ENCODE data around the gene DENND1B. TPM values are rescaled to one million over a fixed set of nuclear protein-coding genes. Genes with fewer than 3 reads are reported as not detected.

The DENND1B gene
- polyA plus RNA-seq, 1 of the 3 experiments (the other 2 are of a cell fraction), result 1.4 TPM

GRCh38 chr1:197546989-197547388 lies 228.3 kb downstream of the DENND1B start:
- no peaks in the 10 kb centered on the region for H3F3A ChIP-seq (replicated peaks; ENCODE audit: insufficient read depth)
- WGBS (ENCODE audit: low lambda C conversion rate), result 97% methylated on average over 1 of the region's 1 CpG
- H3K9me2 ChIP-seq, result no peaks in the 10 kb centered on the region
- H4K20me1 ChIP-seq (ENCODE audit: insufficient read depth), result no peaks in the 10 kb centered on the region
- H3K4me1 ChIP-seq (ENCODE audit: control insufficient read depth in 1 of 2, insufficient read depth in 2 of 2, low read depth in 1 of 2, low read length in 1 of 2), result no peaks in the 10 kb centered on the region
- no peak overlapping the region for H3K4me3 ChIP-seq (ENCODE audit: low read depth in 2 of 2, low read length in 1 of 2)
- TF ChIP-seq MXI1 (IDR thresholded peaks at IDR 0.05; ENCODE audit: low read depth, low read length), result no peak
- H3K9me3 ChIP-seq, result no peaks in the 10 kb centered on the region
- no peak overlapping the region for H2AFZ ChIP-seq (ENCODE audit: low read depth)
- no peak overlapping the region for H3K4me2 ChIP-seq
- POLR2A ChIA-PET, result no interaction called here
- H3K79me2 ChIP-seq (ENCODE audit: insufficient read depth), result no peaks in the 10 kb centered on the region
- no peak overlapping the region for H3K27ac ChIP-seq (ENCODE audit: low read depth in 2 of 2, low read length in 1 of 2)
- CTCF ChIA-PET, result interaction anchor here (1.1 kb wide), 1 partner anchor 20 kb away, joined by 4 read pairs; no protein-coding TSS in a partner anchor
- DNase-seq, result no peak
- H3K27me3 ChIP-seq (ENCODE audit: insufficient read depth), result no peaks in the 10 kb centered on the region
- no peak overlapping the region for H3K9ac ChIP-seq
- H3K36me3 ChIP-seq (replicated peaks in 1 of 2; ENCODE audit: control insufficient read depth in 1 of 2, insufficient read depth in 2 of 2, low read length in 1 of 2), result peaks cover 2 to 8% of the 10 kb centered on the region in 2 experiments

GRCh38 chr1:197544553-197544952 lies 230.7 kb downstream of the DENND1B start:
- H3K79me2 ChIP-seq (ENCODE audit: insufficient read depth), result no peaks in the 10 kb centered on the region
- no peaks in the 10 kb centered on the region for H4K20me1 ChIP-seq (ENCODE audit: insufficient read depth)
- no peak overlapping the region for H3K27ac ChIP-seq (ENCODE audit: low read depth in 2 of 2, low read length in 1 of 2)
- no peak overlapping the region for H3K9ac ChIP-seq
- H3K9me2 ChIP-seq, result no peaks in the 10 kb centered on the region
- CTCF ChIA-PET, result interaction anchor here (1.6 kb wide), 1 partner anchor 25 kb away, joined by 8 read pairs; no protein-coding TSS in a partner anchor
- H2AFZ ChIP-seq (ENCODE audit: low read depth), result no peak overlapping the region
- H3K4me1 ChIP-seq (ENCODE audit: control insufficient read depth in 1 of 2, insufficient read depth in 2 of 2, low read depth in 1 of 2, low read length in 1 of 2), result no peaks in the 10 kb centered on the region; a peak in 1 of 4 replicates
- no peak overlapping the region for H3K4me3 ChIP-seq (ENCODE audit: low read depth in 2 of 2, low read length in 1 of 2)
- no peaks in the 10 kb centered on the region for H3F3A ChIP-seq (replicated peaks; ENCODE audit: insufficient read depth)
- no peak overlapping the region for H3K4me2 ChIP-seq
- WGBS (ENCODE audit: low lambda C conversion rate), result 76% methylated on average over 2 of the region's 2 CpGs
- no peak for DNase-seq
- no peaks in the 10 kb centered on the region for H3K27me3 ChIP-seq (ENCODE audit: insufficient read depth)
- TF ChIP-seq IRF3 (IDR thresholded peaks at IDR 0.05; ENCODE audit: low read depth, low read length) (no peak), EP300 (IDR thresholded peaks at IDR 0.05; ENCODE audit: borderline replicate concordance in 1 of 2, low read depth in 1 of 2, low read length in 1 of 2) (no peak), MEF2A (IDR thresholded peaks at IDR 0.05; ENCODE audit: borderline replicate concordance, low read depth) (no peak), TCF12 (IDR thresholded peaks at IDR 0.05) (no peak), PBX3 (IDR thresholded peaks at IDR 0.05) (no peak), POLR2AphosphoS5 (IDR thresholded peaks at IDR 0.05; ENCODE audit: low read depth, low read length) (no peak), SMC3 (IDR thresholded peaks at IDR 0.05; ENCODE audit: low read depth, low read length) (no peak), MAX (IDR thresholded peaks at IDR 0.05; ENCODE audit: low read depth) (no peak)
- no peaks in the 10 kb centered on the region for H3K9me3 ChIP-seq
- peaks cover 2 to 20% of the 10 kb centered on the region in 2 experiments for H3K36me3 ChIP-seq (replicated peaks in 1 of 2; ENCODE audit: control insufficient read depth in 1 of 2, insufficient read depth in 2 of 2, low read length in 1 of 2)
- POLR2A ChIA-PET, result no interaction called here

- Histone ChIP-seq H4K20me1 (ENCODE audit: insufficient read depth) (no peaks in the 10 kb centered on the region), H3K79me2 (ENCODE audit: insufficient read depth) (no peaks in the 10 kb centered on the region), H3K9ac (no peak overlapping the region), H3K4me2 (no peak overlapping the region), H3F3A (replicated peaks; ENCODE audit: insufficient read depth) (no peaks in the 10 kb centered on the region), H3K9me3 (no peaks in the 10 kb centered on the region), H3K27ac (ENCODE audit: low read depth in 2 of 2, low read length in 1 of 2) (no peak overlapping the region), H3K27me3 (ENCODE audit: insufficient read depth) (no peaks in the 10 kb centered on the region), H3K9me2 (no peaks in the 10 kb centered on the region), H3K36me3 (replicated peaks in 1 of 2; ENCODE audit: control insufficient read depth in 1 of 2, insufficient read depth in 2 of 2, low read length in 1 of 2) (peaks cover 0 to 20% of the 10 kb centered on the region in 2 experiments), H3K4me1 (ENCODE audit: control insufficient read depth in 1 of 2, insufficient read depth in 2 of 2, low read depth in 1 of 2, low read length in 1 of 2) (no peaks in the 10 kb centered on the region; a peak in 1 of 4 replicates), H3K4me3 (ENCODE audit: low read depth in 2 of 2, low read length in 1 of 2) (no peak overlapping the region), H2AFZ (ENCODE audit: low read depth) (no peak overlapping the region)
- WGBS (ENCODE audit: low lambda C conversion rate), result 85% methylated on average over 3 of the region's 3 CpGs
- POLR2A ChIA-PET, result no interaction called here
- CTCF ChIA-PET, result interaction anchor here (1.6 kb wide), 1 partner anchor 24 kb away, joined by 8 read pairs; no protein-coding TSS in a partner anchor
- DNase-seq, result no peak
- TF ChIP-seq NFIC (IDR thresholded peaks at IDR 0.05; ENCODE audit: borderline replicate concordance) (no peak), CHD2 (IDR thresholded peaks at IDR 0.05; ENCODE audit: low read length, partially characterized antibody) (no peak), EZH2phosphoT487 (IDR thresholded peaks at IDR 0.05; ENCODE audit: borderline replicate concordance, low read depth) (no peak), MEF2A (IDR thresholded peaks at IDR 0.05; ENCODE audit: borderline replicate concordance, low read depth) (no peak), RCOR1 (IDR thresholded peaks at IDR 0.05; ENCODE audit: low read length) (no peak), FOXJ3 (CRISPR knock-in tag; IDR thresholded peaks at IDR 0.05) (no peak), RFX5 (IDR thresholded peaks at IDR 0.05; ENCODE audit: low read length) (no peak), FOSL2 (IDR thresholded peaks at IDR 0.05; ENCODE audit: borderline replicate concordance, low read depth) (no peak), POLR2AphosphoS5 (IDR thresholded peaks at IDR 0.05; ENCODE audit: low read depth, low read length) (no peak), FOXM1 (IDR thresholded peaks at IDR 0.05; ENCODE audit: low read depth) (no peak), ZBTB33 (IDR thresholded peaks at IDR 0.05; ENCODE audit: borderline replicate concordance, low read depth) (no peak)
Measured at GRCh38 chr1:197544130-197544529, 231.2 kb downstream of the DENND1B start.
